SK-N-SH (cell line): ENCODE measurements around the gene GALNT17.

Experiments used
- CTCF ChIP-seq: fragments of 200-600 bp; sonication (generic); IDR thresholded peaks from 2 replicates; pipeline ENCODE4 v1.6.1; 2017; ENCODE audit warnings: antibody characterized with exemption, mild to moderate bottlenecking, moderate library complexity
- RXRA ChIP-seq: IDR thresholded peaks from 2 replicates; pipeline ENCODE4 v1.4.0; 2012; ENCODE audit warnings: low read depth, mild to moderate bottlenecking, borderline replicate concordance

- TF ChIP-seq CTCF, result no peak
- no peak for TF ChIP-seq RXRA
Observed at GRCh38 chr7:71682841-71683781, 551.2 kb downstream of the GALNT17 start.
